GM18519 (cell line): Measurements from ENCODE around the gene DHRS3.

Experiments used
- ATAC-seq: cut with Tn5 transposase; IDR thresholded peaks from one replicate; pipeline ENCODE4 v1.9.1; 2021; ENCODE audit warnings: mild to moderate bottlenecking, moderate library complexity; ENCODE audit not compliant: unreplicated experiment, low FRiP score

The DHRS3 gene

DNA sequence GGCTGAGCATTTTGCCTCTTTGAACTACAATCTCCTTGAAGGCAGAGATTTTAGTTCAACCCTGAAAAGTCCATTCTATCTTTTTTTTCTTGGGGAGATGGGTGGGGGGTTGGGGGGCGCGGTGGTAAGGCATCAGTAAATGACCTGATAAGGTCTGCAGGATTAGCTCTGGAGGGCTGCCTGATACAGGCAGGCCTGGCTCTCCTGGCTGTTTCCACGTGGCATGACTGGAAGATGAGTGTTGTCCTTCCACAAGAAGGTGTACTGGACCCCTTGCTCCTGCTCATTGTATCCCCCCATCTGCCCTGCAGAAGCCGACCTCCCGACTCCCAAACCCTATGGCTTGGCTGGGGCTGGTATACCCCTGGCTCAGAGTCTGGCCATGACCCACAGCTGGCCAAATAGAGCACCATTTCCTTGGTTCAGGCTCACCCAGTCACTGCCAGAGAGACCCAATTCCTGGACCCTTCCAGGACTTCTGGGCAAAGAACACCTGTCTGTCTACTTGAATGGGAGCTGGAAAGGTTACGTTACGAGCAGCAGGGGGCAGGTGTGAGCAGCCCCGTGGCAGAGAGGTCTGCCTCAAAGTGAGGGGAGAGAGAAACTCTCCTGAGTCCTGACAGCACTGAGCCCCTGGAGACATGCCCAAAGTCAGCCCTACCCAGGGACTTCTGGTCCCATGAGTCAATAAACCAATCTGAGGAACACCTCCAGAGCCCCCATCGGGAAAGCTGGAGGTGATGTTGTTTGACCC, 17.0 kb downstream of the DHRS3 start:
- ATAC-seq = no peak

DNA sequence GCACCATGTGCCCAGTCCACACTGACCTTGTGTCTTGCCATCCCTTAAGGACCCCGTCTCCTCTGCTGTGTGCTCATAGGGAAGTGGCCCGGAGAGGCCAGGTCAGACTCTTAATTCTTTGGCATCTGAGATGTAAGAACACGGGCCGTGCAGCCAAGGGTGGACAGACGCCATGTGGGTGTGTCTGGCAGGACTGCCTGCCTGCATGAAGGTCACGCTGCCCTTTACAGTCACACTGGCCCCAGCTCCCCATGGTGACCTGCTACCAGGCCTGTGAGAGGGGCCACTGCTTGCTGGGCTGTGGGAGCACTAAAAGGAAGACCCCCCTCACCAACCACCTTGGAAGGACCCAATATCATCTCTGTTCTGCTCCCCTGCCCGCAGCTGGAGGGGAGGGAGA, 17.7 kb downstream of the DHRS3 start:
- no peak for ATAC-seq

DNA sequence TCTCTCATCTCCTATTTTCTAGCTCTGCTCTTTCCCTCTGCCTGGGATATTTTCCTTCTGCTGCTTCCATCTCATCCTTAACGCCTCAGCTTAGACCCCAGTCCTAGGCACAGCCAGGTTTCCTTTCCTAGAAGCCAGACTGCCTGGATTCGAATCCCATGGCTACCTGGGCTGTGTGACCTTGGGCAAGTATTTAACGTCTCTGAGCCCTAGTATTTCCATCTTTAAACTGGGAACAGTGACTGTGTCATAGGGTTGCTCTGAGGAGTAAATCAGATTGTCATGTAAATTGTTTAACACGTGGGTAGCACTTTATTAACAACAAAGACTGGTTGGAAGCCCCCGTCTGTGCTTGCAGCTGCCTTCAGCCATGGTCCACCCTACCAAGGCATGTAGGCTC, 18.4 kb downstream of the DHRS3 start:
- ATAC-seq = no peak

DNA sequence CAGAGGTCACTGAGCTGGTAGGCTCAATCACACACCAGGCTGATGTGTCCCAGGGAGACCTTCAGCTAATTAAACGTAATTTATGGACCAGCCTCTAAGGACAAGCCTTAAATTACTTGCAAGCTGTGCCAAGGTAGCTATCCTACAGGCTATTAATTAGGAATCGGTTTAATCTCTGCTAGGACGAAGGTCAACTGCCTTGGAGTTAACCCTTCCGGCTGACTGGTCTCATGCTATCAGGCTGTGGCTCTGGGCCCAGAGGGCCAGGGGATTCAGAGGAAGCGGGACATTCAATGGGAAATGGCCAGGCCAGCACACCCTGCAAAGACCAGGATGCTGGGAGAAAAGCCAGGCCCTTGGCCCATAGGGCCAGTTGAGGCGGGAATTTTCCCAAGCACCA, 19.0 kb downstream of the DHRS3 start:
- ATAC-seq = no peak

DNA sequence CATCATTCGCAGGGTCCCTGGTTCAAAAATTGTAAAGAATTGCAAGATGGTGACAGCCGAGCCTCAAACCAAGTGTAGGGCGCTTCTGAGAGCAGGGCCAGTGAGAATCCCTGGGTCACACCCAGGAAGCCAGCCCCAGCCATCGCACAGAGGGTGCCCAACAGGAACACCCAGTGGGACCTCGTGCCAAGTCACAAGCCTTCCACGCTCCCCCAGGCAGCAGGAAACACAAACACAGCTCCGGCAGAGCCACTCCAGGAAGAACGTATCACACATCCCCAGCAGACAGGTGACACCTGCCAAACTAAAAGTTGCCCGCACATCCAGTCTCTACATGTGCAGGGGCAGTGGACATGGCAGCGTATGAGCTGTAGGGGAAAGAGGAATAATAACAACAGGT, 20.2 kb downstream of the DHRS3 start:
- no peak for ATAC-seq

DNA sequence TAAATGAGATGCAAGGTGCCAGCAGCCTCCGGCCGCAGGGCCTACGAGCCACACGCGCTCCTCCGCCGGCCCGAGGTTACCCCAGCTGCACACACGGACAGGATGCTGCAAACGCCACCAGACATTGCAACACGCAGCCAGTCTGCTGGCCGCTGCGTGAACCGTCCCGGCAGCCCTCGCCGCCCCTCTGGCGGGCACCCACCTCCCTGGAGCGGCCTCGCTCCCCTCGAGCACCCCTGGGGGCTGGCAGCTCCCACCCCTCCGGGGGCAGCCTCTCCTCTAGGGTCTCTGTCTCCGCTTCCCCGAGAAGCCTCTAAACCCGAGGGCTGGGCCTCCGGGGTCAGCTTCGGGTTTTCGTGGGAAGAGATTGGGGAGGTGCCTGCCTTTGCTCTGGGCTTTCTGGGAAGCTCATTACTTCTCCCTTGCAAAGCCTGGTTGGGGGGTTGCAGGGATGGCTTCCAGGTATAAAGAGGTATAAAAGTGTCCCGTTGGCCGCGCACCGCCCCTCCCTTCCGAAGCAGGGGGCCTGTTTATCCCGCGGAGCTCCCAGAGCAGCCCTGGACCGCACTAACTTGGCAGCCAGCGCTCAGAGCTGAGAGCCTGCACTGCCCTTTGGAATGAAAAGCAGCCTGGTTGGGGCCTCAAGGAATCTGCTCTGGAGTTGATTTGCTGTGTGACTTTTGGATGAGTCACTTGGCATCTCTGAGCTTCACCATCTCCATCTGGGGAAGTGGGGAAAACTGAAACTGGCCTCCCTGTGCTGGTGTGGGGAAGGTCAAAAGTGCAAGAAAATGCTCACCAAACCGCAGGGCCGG, 21.8 kb downstream of the DHRS3 start:
- no peak for ATAC-seq

DNA sequence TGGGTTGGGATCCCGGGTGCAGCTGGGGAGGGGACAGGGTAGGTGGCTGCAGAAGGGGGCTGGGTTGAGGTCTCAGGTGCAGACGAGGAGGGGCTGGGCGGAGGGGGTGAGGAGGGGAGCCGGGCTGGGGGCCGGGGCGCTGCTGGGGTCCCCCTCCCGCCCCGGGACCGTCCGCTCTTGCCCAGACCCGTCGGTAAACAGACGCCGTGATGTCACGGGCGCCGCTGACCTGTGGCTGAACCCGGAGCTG, 22.3 kb downstream of the DHRS3 start:
- no peak for ATAC-seq

DNA sequence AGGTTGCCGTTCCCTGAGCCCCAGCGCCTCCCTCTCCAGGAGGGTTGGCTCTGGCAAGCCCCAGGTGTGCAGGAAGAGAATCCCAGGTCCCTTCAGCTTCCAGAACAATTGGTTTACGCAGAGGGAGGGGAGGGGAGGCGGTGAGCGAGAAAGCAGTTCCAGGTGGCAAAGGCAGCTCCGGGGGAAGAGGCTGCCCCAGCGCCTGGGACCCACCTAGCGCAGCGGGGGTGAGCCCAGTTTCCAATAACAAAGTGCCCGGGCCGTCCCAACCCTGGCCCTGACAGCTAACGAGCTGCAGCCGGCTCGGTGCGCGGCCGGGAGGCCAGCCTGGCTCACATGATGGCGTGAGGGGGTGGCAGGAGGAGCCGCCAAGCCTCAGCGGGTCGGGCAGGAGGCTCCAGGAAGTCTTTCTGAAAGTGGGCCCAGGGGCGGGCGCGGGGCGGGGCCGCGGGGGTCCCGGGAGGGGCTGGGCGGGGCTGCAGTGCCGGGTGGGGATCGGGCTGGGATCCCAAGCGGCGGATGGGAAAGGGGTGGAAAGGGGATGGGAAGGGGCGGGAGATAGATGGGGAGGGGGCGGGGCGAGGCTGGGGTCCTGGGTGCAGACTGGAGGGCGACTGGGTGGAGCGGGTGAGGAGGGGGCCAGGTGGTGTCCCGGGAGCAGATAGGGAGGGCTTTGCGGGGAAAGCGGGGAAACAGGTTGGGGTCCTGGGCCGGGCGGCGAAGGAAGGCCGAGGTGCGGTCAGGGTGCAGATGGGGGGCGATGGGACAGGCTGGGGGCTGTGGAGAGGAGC, 22.8 kb downstream of the DHRS3 start:
- no peak for ATAC-seq

DNA sequence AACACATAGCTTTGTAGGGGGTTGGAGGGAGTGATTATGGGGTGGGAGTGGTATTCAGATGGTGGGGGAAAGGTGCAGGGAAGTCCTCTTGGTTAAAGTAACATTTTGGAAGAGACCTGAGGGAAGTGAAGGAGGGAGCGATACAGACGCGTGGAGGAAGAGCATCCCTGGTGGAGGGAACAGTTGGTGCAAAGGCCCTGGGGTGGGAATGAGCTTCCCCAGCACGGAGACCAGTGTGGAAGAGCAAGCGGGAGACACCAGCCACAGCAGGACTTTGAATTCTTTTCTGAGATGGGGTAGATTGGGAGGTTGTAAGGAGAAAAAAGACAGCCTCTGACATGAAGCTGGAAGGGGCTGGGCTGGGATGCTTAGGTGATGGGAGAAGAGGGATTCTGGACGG, 23.5 kb downstream of the DHRS3 start:
- no peak for ATAC-seq

DNA sequence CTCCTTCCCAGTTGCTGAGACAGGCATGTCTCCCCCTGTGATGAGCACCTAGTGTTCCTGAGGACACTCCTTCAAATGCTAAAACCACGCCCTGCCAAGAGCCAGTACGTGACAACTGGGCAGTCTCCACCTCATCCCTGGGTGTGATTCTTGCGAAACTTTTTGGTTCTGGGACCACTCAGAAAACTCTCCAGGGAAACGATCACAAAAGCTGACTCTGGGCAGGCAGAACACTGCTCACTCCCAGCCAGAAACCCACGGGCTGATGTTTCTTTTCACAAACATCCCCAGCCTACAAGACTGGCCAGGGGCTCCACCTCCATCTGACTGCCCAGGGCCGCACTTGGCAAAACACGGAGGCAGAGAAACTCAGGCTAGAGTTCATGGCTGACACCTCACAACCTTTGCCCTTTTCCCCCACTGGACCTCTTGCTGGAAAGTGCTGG, 24.4 kb downstream of the DHRS3 start:
- ATAC-seq = no peak

DNA sequence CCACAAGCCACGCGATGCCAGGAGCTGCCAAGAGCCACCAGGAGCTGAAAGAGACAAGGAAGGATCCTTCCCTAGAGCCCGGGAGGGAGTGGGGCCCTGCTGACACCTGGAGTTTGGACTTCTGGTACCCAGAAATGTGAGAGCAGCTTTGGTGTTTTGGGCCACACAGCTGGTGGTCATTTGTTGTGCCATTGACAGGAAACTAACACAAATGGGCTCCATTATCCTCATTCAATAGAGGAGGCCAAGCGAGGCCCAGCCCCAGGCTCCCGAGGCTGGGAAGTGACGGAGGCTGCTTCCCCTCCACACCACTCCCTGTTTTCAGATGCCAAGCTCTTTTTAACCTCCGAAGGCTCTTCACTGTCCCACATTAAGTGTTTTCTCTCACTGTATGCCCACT, 25.5 kb downstream of the DHRS3 start:
- no peak for ATAC-seq

DNA sequence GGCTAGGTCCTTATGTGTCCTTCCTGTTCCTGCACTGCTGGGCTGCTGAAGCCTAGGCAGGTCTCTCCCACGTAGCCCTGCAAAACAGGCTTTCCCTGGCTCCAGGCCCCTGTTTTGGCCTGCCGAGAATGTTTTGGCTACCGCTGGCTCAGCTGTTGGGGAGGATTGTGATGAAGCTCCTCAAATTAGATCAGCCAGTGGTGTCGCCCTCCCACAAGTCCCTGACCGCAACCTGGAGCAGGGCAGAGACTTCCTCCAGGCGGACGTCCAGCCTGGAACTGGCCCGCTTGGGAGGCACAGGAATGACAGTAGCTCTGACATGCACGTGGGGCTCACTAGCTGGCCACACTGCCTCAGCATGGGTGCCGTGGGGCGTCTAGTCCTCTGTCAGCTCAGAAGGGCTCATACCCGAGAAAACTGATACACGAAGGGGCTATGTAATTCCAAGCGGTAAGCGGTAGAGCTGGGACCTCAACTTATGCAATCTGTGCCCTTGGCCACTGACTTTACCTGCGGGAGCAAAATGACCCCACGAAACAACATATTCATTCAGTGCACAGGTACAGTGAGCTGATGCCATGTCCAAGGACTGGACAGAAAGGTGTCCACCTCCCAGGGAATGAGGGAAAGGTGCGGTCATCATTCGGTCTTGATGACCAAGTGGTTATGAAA, 26.6 kb downstream of the DHRS3 start:
- no peak for ATAC-seq

DNA sequence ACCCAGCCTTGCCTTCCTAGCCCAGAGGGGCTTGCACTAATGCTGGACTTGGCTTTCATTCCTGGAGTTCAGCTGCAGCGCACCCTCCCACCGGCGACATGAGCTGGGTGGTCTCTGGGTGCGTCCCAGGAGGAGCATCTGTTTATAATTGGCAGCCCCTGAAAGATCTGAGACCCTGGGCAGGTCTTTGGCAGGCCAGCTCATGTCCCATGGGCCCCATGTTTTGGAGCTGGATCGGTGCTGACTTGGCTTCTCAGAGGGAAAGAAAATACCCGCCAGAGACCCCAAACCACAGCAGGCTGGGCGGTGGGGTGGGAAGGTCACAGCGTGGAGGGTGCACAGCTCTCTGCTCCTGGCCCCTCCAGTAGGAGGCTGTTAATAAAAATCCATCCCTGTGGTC, 29.3 kb downstream of the DHRS3 start:
- no peak for ATAC-seq

DNA sequence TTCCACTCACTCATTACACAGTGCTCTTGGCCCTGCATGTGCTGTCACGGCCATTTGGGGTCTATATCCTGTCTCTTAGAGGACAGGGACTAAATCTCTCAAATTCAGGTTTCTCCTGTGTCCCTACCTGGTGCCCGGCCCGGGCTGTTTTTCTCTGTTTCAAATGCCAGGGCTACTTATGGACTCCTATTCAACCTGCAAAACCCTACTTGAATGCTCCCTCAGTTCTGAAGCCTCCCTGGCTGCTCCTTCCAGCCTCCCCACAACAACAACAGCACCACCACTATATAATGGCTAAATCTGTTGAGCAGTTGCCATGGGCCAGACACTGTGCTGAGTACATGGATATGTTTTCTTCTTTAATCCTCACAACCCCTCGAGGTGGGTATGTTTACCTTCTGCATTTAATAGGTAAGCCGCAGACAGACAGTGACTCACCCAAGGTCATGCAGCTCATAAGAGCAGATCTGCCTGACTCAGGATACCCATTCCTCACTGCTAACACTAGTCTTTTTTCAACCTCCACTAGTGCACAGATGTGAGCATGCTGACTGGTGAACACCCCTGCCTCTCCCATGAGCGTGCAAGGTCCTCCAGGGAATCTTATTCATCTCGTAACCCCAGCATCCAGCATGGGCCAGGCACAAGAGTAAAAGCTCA, 29.9 kb downstream of the DHRS3 start:
- no peak for ATAC-seq

DNA sequence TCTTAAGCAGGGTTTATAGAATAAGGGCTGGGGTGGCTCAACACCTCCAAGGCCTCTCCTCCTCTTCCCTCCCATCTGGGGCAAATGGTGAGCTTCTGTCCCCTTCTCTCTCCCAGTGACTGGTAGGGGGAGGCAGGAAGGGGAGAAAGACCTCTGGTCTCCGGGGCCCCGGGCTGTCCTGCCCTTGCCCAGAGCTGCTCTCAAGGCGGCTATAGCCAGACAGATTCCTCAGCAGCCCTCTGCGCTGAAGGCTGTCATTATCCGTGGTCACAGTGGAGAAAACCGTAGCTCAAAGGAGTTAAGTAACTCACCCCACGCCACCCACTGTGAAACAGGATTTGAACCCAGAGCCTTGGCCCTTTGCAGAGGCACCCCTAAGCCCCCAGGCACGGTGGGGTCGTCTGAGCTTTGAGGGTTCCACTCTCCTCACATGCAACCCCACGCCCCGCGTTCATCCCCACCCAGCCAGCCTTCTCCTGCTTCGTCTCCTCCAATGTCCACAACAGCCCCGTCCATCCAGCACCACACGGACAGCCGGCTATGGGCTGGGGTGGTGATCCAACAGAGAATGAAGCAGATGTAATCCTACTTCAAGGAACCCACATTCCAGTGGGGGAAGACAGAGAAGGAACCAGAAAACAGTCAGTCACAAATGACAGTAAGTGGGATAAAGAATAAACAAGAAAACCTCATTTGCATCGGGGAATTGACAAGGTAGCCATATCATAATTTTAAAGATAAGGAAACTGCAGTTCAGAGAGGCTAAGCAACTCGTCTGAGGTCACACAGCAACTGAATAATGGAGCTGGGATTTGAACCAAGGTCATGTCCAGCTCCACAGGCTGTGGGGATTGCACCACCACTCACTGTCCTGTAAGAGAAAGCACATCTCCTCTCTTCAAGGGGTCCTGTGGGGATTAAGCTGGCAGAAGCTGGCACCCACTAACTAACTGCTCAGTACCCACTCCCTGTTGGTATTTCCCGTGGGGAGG, 31.8 kb downstream of the DHRS3 start:
- no peak for ATAC-seq

DNA sequence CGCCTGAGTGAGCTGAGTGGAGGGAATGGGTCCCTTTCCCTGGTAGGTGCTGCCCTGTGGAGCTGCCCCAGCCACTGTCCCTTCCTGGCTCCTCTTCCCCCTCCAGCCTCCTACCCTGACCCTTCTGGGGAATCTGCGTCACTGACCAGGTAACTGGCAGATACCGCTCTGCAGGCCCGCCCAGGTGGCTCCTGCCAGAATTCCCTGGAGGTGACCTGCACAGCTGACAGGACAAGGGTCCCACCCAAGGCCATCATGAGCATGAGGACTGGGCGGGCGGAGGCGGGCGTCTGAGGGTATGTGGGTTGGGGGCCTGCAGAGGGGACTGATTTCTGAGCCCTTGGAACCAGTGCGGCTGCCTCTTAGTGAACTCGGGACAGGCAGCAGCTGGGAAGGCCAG, 32.5 kb downstream of the DHRS3 start:
- ATAC-seq = no peak

DNA sequence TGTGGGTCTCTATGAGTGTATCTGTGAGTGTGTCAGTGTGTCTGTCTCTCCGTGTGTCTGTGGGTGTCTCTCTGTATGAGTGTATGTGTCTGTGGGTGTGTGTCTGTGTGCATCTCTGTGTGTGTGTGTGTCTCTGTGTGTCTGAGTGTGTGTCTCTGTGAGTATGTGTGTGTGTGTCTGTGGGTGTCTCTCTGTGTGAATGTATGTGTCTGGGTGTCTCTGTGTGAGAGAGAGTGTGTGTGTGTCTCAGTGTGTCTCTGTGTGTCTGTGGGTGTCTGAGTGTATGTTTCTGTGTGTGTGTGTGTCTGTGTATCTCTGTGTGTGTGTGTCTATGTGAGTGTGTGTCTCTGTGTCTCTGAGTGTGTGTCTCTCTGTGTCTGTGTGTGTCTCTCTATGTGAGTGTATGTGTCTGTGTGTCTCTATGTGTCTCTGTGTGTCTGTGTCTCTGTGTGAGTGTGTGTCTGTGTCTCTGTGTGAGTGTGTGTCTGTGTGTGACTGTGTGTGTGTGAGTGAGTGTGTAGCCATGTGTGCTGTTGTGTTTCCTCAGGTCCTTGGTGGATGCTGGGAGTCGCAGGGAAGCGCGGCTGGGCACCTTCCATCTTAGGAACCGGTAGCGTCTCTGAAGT, 33.0 kb downstream of the DHRS3 start:
- ATAC-seq = no peak

DNA sequence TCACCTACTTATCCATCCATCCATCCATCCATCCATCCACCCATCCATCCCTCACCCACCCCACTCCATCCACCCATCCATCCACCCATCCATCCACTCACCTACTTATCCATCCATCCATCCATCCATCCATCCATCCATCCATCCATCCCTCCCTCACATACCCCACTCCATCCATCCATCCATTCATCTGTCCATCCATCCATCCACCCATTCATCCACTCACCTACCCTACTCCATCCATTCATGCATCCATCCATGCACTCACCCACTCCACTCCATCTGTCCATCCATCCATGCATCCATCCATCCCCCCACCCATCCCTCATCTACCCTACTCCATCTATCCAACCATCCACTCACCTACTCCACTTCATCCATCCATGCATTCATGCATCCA, 34.5 kb downstream of the DHRS3 start:
- no peak for ATAC-seq

DNA sequence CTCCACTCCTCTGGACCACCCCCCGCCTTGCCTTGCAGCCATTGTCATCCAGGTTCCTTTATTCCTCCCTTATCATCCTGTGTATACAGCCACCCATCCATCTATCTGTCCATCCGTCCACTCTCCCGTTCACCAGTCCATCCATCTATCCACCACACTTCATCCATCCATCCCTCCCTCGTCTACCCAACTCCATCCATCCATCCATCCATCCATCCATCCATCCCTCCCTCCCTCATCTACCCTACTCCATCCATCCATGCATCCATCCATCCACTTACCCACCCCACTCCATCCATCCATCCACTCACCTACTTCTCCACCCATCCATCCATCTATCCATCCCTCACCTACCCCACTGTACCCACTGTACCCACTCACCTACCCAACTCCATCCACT, 35.4 kb downstream of the DHRS3 start:
- ATAC-seq = no peak
